ENCODE measurements around the gene USF1.
"Not testable (repeated sequence)": the region's sequence is repeated elsewhere in the genome, so short reads cannot be mapped to it uniquely, and the experiment has no call there.

Gene USF1

GRCh38 chr1:161065681-161066080, 19.9 kb upstream of the USF1 start:
- not testable (repeated sequence) for H3K27me3 ChIP-seq (ENCODE audit: control insufficient read depth, insufficient read depth, low read length); H3K27ac ChIP-seq (ENCODE audit: low read depth, low read length); H3K9me3 ChIP-seq (ENCODE audit: control insufficient read depth, insufficient read depth, low read depth, low read length); H3K4me1 ChIP-seq (ENCODE audit: control insufficient read depth, insufficient read depth, low read length); H3K4me3 ChIP-seq (ENCODE audit: low read depth, low read length); H3K9ac ChIP-seq (ENCODE audit: low read length); H3K36me3 ChIP-seq (ENCODE audit: control insufficient read depth, insufficient read depth, low read length)

- H3K4me3 ChIP-seq (ENCODE audit: low read depth, low read length); H3K4me1 ChIP-seq (ENCODE audit: control insufficient read depth, insufficient read depth, low read length); H3K27ac ChIP-seq (ENCODE audit: low read depth, low read length); H3K9me3 ChIP-seq (ENCODE audit: control insufficient read depth, insufficient read depth, low read depth, low read length); H3K36me3 ChIP-seq (ENCODE audit: control insufficient read depth, insufficient read depth, low read length); H3K27me3 ChIP-seq (ENCODE audit: control insufficient read depth, insufficient read depth, low read length); H3K9ac ChIP-seq (ENCODE audit: low read length): not testable (repeated sequence)
Observed at GRCh38 chr1:161063936-161064335, 18.2 kb upstream of the USF1 start.

- no peak overlapping the region for H3K9ac ChIP-seq (ENCODE audit: low read length)
- no peaks in the 10 kb centered on the region for H3K4me1 ChIP-seq (ENCODE audit: control insufficient read depth, insufficient read depth, low read length)
- no peaks in the 10 kb centered on the region for H3K36me3 ChIP-seq (ENCODE audit: control insufficient read depth, insufficient read depth, low read length)
- H3K27ac ChIP-seq (ENCODE audit: low read depth, low read length): no peak overlapping the region
- no peaks in the 10 kb centered on the region for H3K9me3 ChIP-seq (ENCODE audit: control insufficient read depth, insufficient read depth, low read depth, low read length)
- H3K4me3 ChIP-seq (ENCODE audit: low read depth, low read length): no peak overlapping the region
- H3K27me3 ChIP-seq (ENCODE audit: control insufficient read depth, insufficient read depth, low read length): no peaks in the 10 kb centered on the region
Observed at GRCh38 chr1:161061419-161061818, 15.6 kb upstream of the USF1 start.

DNA sequence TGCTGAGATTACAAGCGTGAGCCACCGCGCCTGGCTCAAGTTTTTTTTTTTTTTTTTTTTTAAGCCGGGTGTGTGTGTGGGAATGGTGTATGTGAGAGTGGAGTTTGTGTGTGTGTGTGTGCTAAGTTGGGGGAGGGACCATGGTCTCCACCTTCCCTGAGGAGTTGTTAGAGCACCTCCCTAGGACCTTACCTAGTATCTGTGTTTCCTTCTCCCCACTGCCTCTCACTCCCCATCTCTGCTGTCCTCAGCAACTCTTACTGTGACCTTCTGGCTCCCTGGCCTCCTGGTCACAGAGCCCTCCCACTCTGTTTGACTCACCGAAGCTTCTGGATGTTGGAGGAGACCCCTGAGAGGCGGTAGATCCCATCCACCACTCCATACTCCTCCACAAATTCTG, 13.5 kb upstream of the USF1 start:
- no peaks in the 10 kb centered on the region for H3K4me1 ChIP-seq (ENCODE audit: control insufficient read depth, insufficient read depth, low read length)
- no peak overlapping the region for H3K9ac ChIP-seq (ENCODE audit: low read length)
- H3K27me3 ChIP-seq (ENCODE audit: control insufficient read depth, insufficient read depth, low read length): no peaks in the 10 kb centered on the region
- H3K36me3 ChIP-seq (ENCODE audit: control insufficient read depth, insufficient read depth, low read length): no peaks in the 10 kb centered on the region
- H3K9me3 ChIP-seq (ENCODE audit: control insufficient read depth, insufficient read depth, low read depth, low read length): no peaks in the 10 kb centered on the region
- no peak overlapping the region for H3K27ac ChIP-seq (ENCODE audit: low read depth, low read length)
- H3K4me3 ChIP-seq (ENCODE audit: low read depth, low read length): no peak overlapping the region

DNA sequence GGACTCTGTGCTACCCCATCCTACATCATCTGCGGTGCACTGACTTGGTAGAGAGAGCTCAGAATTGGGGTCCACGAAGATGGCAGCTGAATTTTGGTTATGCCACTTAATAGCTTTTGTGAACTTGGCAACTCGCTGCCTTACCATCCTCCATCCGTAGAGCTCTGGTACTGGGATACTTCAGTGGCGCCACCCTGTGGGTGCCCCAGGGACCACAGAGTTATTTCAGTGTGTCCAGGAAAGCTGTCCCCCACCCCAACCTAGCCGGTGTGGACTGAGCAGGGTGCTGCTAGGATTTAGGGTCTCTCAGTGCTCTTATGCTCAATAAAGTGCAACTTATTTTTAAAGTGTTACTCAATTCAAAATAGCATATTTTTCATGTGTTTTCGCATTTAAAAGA, 9.0 kb upstream of the USF1 start:
- H3K27ac ChIP-seq (ENCODE audit: low read depth, low read length): no peak overlapping the region
- no peaks in the 10 kb centered on the region for H3K36me3 ChIP-seq (ENCODE audit: control insufficient read depth, insufficient read depth, low read length)
- H3K9me3 ChIP-seq (ENCODE audit: control insufficient read depth, insufficient read depth, low read depth, low read length): no peaks in the 10 kb centered on the region
- H3K27me3 ChIP-seq (ENCODE audit: control insufficient read depth, insufficient read depth, low read length): no peaks in the 10 kb centered on the region
- H3K4me3 ChIP-seq (ENCODE audit: low read depth, low read length): no peak overlapping the region
- no peaks in the 10 kb centered on the region for H3K4me1 ChIP-seq (ENCODE audit: control insufficient read depth, insufficient read depth, low read length)
- H3K9ac ChIP-seq (ENCODE audit: low read length): no peak overlapping the region

DNA sequence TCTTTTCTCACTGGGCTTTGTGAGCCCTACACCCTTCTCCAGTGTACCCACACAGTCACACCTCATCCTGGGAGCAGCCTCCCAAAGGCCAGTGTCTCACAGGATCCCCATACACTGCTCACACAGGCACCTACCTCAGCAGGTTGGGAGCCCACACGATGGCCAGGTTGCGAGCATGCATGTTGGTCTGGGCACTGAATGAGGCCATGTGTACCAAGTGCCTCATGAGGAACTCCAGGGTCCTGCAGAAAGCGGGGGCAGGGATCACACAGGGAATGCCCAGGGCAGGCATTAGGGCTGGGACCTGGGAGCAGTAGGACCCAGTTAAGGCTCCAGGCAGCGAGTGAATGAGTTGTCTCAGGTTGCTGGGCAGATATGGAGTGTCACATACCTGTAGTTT, 8.5 kb upstream of the USF1 start:
- no peak overlapping the region for H3K27ac ChIP-seq (ENCODE audit: low read depth, low read length)
- no peaks in the 10 kb centered on the region for H3K36me3 ChIP-seq (ENCODE audit: control insufficient read depth, insufficient read depth, low read length)
- no peak overlapping the region for H3K9ac ChIP-seq (ENCODE audit: low read length)
- H3K4me1 ChIP-seq (ENCODE audit: control insufficient read depth, insufficient read depth, low read length): no peaks in the 10 kb centered on the region
- no peaks in the 10 kb centered on the region for H3K9me3 ChIP-seq (ENCODE audit: control insufficient read depth, insufficient read depth, low read depth, low read length)
- no peak overlapping the region for H3K4me3 ChIP-seq (ENCODE audit: low read depth, low read length)
- H3K27me3 ChIP-seq (ENCODE audit: control insufficient read depth, insufficient read depth, low read length): no peaks in the 10 kb centered on the region

GRCh38 chr1:161052899-161053298, 7.1 kb upstream of the USF1 start:
- Histone ChIP-seq H3K4me1 (ENCODE audit: control insufficient read depth, insufficient read depth, low read length) (no peaks in the 10 kb centered on the region), H3K36me3 (ENCODE audit: control insufficient read depth, insufficient read depth, low read length) (no peaks in the 10 kb centered on the region), H3K27ac (ENCODE audit: low read depth, low read length) (no peak overlapping the region), H3K9ac (ENCODE audit: low read length) (no peak overlapping the region), H3K27me3 (ENCODE audit: control insufficient read depth, insufficient read depth, low read length) (peaks cover 9% of the 10 kb centered on the region; the same call in 1 of the 2 replicates), H3K4me3 (ENCODE audit: low read depth, low read length) (no peak overlapping the region), H3K9me3 (ENCODE audit: control insufficient read depth, insufficient read depth, low read depth, low read length) (no peaks in the 10 kb centered on the region)

- Histone ChIP-seq H3K9ac (ENCODE audit: low read length) (no peak overlapping the region), H3K4me1 (ENCODE audit: control insufficient read depth, insufficient read depth, low read length) (peaks cover 3% of the 10 kb centered on the region; the same call in 1 of the 2 replicates), H3K4me3 (ENCODE audit: low read depth, low read length) (no peak overlapping the region), H3K27me3 (ENCODE audit: control insufficient read depth, insufficient read depth, low read length) (peaks cover 14% of the 10 kb centered on the region; the same call in 1 of the 2 replicates), H3K27ac (ENCODE audit: low read depth, low read length) (no peak overlapping the region), H3K36me3 (ENCODE audit: control insufficient read depth, insufficient read depth, low read length) (no peaks in the 10 kb centered on the region), H3K9me3 (ENCODE audit: control insufficient read depth, insufficient read depth, low read depth, low read length) (no peaks in the 10 kb centered on the region)
Observed at GRCh38 chr1:161051219-161051618, 5.4 kb upstream of the USF1 start.

DNA sequence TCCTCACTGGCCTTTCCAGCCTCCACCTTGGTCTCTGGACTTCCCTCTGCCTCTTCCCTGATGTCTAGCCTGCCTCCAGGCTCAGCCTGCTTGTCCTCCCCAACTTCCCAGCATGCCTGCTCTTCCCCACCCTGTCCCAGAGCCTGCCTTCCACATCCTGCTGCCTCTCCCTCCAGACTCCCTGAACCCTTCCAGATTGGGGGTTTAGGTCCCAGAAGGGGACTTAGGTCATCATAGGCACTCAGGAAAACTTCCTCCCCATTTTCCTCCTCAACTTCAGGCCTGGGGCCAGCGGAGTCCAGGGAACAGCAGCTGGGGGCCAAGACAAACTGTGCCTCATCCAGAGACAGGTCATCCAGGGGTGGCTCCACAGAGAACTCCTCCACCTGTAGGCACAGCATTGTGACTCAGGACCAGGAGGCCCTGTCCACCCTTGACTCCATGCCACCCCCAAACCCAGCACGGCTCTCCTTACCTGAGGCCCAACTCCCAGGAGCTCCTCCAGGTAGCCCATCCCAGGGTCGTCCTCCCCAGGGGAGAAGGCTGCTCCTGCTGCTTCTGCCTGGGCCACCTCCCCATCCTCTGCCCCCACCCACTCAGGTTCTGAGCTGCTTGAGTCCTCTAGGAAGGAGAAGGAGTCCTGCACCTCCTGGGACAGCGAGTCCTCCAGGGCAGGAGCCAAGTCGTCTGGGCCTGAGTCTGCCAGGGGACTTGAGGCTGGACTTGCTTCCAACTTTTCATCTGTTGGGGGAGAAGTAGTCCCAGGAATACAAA, 3.4 kb upstream of the USF1 start:
- peaks cover 10% of the 10 kb centered on the region; the same call in 1 of the 2 replicates for H3K4me1 ChIP-seq (ENCODE audit: control insufficient read depth, insufficient read depth, low read length)

DNA sequence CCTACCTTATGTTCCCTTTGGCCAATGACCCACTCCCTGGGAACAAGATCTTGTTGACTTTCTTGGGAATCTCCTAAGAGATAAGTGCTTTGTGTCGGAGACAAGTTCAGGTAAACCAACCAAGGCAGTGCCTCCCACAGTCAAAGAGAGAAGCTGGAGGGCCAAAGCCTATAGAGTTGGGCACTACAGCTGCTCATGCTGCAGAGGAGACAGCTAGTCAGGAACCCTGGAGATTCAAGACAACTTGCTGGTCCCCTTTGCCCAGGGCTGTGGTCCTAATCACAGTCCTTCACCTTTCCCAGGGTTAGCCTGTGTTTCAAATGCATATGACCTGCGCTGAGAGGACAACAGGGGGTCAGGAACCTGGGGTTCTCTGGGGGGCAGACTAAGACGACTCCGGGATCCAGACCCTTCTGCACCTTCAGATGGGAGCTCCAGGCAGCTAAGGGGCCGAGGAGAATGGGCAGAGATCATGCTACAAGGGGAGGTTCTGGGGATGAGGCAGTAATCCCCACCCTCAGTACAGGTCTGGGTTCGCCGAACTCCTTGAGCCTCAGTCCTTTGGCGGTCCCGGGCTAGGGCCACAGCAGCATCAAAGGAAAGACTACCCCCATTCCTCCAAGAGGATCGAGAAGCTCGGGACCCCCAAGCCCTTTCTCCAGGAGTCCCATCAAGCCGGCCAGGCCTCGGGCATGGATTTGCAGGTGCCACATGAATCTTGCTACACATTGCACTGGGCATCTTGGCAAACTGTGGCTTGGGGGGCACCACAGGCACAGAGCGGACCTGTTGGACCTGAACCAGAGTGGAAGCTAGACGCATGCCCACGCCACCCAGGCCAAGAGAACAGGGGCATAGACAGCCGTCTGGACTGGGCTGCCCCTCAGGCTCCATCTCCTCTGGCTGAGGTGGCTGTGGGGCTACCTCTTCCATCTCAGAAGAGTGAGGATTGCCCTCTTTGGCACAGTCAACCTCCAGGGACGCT, 2.0 kb upstream of the USF1 start:
- Histone ChIP-seq H3K4me1 (ENCODE audit: control insufficient read depth, insufficient read depth, low read length) (peaks cover 10% of the 10 kb centered on the region; the same call in 1 of the 2 replicates), H3K27me3 (ENCODE audit: control insufficient read depth, insufficient read depth, low read length) (peaks cover 14% of the 10 kb centered on the region; the same call in 1 of the 2 replicates), H3K27ac (ENCODE audit: low read depth, low read length) (no peak overlapping the region), H3K9me3 (ENCODE audit: control insufficient read depth, insufficient read depth, low read depth, low read length) (no peaks in the 10 kb centered on the region), H3K36me3 (ENCODE audit: control insufficient read depth, insufficient read depth, low read length) (peaks cover 2% of the 10 kb centered on the region), H3K9ac (ENCODE audit: low read length) (no peak overlapping the region), H3K4me3 (ENCODE audit: low read depth, low read length) (no peak overlapping the region)

More for the DNA sequence above, 3.4 kb upstream of the USF1 start:
- Histone ChIP-seq H3K27me3 (ENCODE audit: control insufficient read depth, insufficient read depth, low read length) (peaks cover 14% of the 10 kb centered on the region; the same call in 1 of the 2 replicates), H3K4me3 (ENCODE audit: low read depth, low read length) (no peak overlapping the region), H3K36me3 (ENCODE audit: control insufficient read depth, insufficient read depth, low read length) (no peaks in the 10 kb centered on the region), H3K9me3 (ENCODE audit: control insufficient read depth, insufficient read depth, low read depth, low read length) (no peaks in the 10 kb centered on the region), H3K27ac (ENCODE audit: low read depth, low read length) (no peak overlapping the region), H3K9ac (ENCODE audit: low read length) (no peak overlapping the region)

Data from HUES6 (cell line).